GM23248 (cell line): ENCODE results near the gene NUP62CL. TPM values are rescaled to one million over a fixed set of nuclear protein-coding genes. Genes with fewer than 3 reads are reported as not detected.

Experiments
- DNase-seq: peaks from one replicate; pipeline ENCODE4 v3.0.0-alpha.2; 2015
- H2AFZ ChIP-seq: fragments of 200-600 bp; sonication (generic); 2 replicates; pipeline ENCODE4 v1.6.1; 2016; ENCODE audit warnings: antibody characterized with exemption
- H3F3A ChIP-seq: fragments of 200-600 bp; sonication (generic); 2 replicates; pipeline ENCODE4 v1.6.1; 2016; ENCODE audit warnings: mild to moderate bottlenecking, antibody characterized with exemption, mixed run types; ENCODE audit not compliant: insufficient read depth
- H3K27ac ChIP-seq: fragments of 200-600 bp; sonication (generic); 2 replicates; pipeline ENCODE4 v1.5.1; 2016; ENCODE audit warnings: mild to moderate bottlenecking
- H3K27me3 ChIP-seq: fragments of 200-600 bp; sonication (generic); replicated peaks from 2 replicates; pipeline ENCODE4 v1.6.1; 2016; ENCODE audit warnings: mild to moderate bottlenecking; ENCODE audit not compliant: insufficient read depth
- H3K36me3 ChIP-seq: fragments of 200-600 bp; sonication (generic); 2 replicates; pipeline ENCODE4 v1.6.1; 2016; ENCODE audit warnings: low read depth, mild to moderate bottlenecking
- H3K4me1 ChIP-seq: fragments of 200-600 bp; sonication (generic); 2 replicates; pipeline ENCODE4 v1.6.1; 2016; ENCODE audit warnings: mild to moderate bottlenecking; ENCODE audit not compliant: insufficient read depth
- H3K4me2 ChIP-seq: fragments of 200-600 bp; sonication (generic); one replicate; pipeline ENCODE4 v1.6.1; 2016; ENCODE audit warnings: mild to moderate bottlenecking; ENCODE audit not compliant: unreplicated experiment
- H3K4me3 ChIP-seq: fragments of 200-600 bp; sonication (generic); 2 replicates; pipeline ENCODE4 v1.5.1; 2016; ENCODE audit warnings: mild to moderate bottlenecking
- H3K79me2 ChIP-seq: fragments of 200-600 bp; sonication (generic); 2 replicates; pipeline ENCODE4 v1.6.1; 2016; ENCODE audit warnings: mild to moderate bottlenecking; ENCODE audit not compliant: insufficient read depth
- H3K9ac ChIP-seq: fragments of 200-600 bp; sonication (generic); 2 replicates; pipeline ENCODE4 v1.6.1; 2016; ENCODE audit warnings: mild to moderate bottlenecking
- H3K9me2 ChIP-seq: fragments of 200-600 bp; sonication (generic); 2 replicates; pipeline ENCODE4 v1.6.1; 2016; ENCODE audit warnings: mixed run types, mild to moderate bottlenecking, moderate library complexity; ENCODE audit not compliant: insufficient read depth
- H3K9me3 ChIP-seq: fragments of 200-600 bp; sonication (generic); one replicate; pipeline ENCODE4 v1.6.1; 2017; ENCODE audit warnings: low read depth
- H4K20me1 ChIP-seq: fragments of 200-600 bp; sonication (generic); 2 replicates; pipeline ENCODE4 v1.6.0; 2016; ENCODE audit not compliant: insufficient read depth
- EZH2 ChIP-seq: fragments of 200-600 bp; sonication (generic); IDR thresholded peaks from 2 replicates; pipeline ENCODE4 v1.6.1; 2018; ENCODE audit warnings: antibody characterized with exemption, mild to moderate bottlenecking; ENCODE audit not compliant: insufficient read depth, poor library complexity, severe bottlenecking
- EZH2phosphoT487 ChIP-seq: fragments of 200-600 bp; sonication (generic); IDR thresholded peaks from 2 replicates; pipeline ENCODE4 v1.6.1; 2018; ENCODE audit warnings: antibody characterized with exemption, moderate library complexity, mild to moderate bottlenecking, low read depth; ENCODE audit not compliant: insufficient read depth
- WGBS, 2 experiments: methylation state at CpG; one replicate each; pipeline ENCODE4 v1.1.6; 2015 to 2017; ENCODE audit warnings: low lambda C conversion rate in 2 of 2, low coverage in 1 of 2; ENCODE audit errors: missing lambda C conversion rate in 2 of 2; 5-methylcytosine and 5-hydroxymethylcytosine counted together
- in situ Hi-C: fragments of 300-500 bp; cut with MboI; formaldehyde crosslinking; loops from 2 replicates; pipeline ENCODE4 v1.15.0; 2020
- polyA plus RNA-seq: library from polyadenylated mRNA; unstranded; fragments of >200 nt; fragmentation: Nextera tagmentation; extraction: Ambion mirVana; gene quantifications from 2 replicates; pipeline ENCODE4 v1.2.1, GENCODE V29; 2016
- small RNA-seq: library from RNA; depleted of rRNA; stranded (forward); fragments of <200 nt; gene quantifications from one replicate; pipeline ENCODE3, GENCODE V24; 2014; ENCODE audit warnings: low read depth, low replicate concordance
- total RNA-seq: library from RNA; depleted of rRNA; stranded (reverse); fragments of >200 nt; shearing (Covaris generic); gene quantifications from 2 replicates; pipeline ENCODE4 v1.2.3, GENCODE V29; 2014; rRNA removed

The NUP62CL gene
- total and polyA plus RNA-seq, 2 experiments from 2014 or later, result not detected

- in situ Hi-C loops, result no loop called here
- H3K27ac ChIP-seq, result no peak overlapping the region; the same call in 1 of the 2 replicates
- H3K9me3 ChIP-seq, result no peaks in the 10 kb centered on the region
Observed at GRCh38 chrX:107117993-107118321, 88.3 kb downstream of the NUP62CL start.

DNA sequence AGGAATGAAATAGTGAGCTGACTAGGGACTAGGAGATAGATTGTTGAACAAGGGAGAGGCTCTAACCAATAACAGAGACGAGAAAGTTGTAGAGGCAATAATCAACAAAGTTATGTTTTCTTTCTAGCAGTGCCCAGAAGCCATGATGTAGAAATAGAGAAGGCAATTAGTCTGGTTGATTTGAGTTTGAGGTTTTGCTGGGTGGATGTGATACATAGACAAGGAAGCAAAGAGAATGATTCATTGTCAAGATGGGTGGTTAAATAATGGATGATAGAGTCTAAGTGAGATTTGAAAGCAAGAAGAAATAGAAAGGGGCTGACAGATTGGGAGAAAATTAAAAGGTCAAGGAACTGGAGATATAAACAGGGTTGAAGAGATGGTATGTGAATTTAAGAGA is 98.8 kb downstream of the NUP62CL start:
- Histone ChIP-seq H3K36me3 (no peaks in the 10 kb centered on the region), H3K4me3 (no peak overlapping the region), H2AFZ (no peak overlapping the region), H3K27me3 (no peaks in the 10 kb centered on the region), H3K79me2 (no peaks in the 10 kb centered on the region), H4K20me1 (no peaks in the 10 kb centered on the region), H3K27ac (no peak overlapping the region), H3K9ac (no peak overlapping the region), H3K9me2 (no peaks in the 10 kb centered on the region), H3K4me1 (no peaks in the 10 kb centered on the region), H3K9me3 (no peaks in the 10 kb centered on the region), H3K4me2 (no peak overlapping the region), H3F3A (no peaks in the 10 kb centered on the region)
- TF ChIP-seq EZH2phosphoT487 (no peak), EZH2 (no peak)
- WGBS, 2 experiments, result 100% methylated on average over 1 of the region's 1 CpG
- in situ Hi-C loops, result no loop called here
- no peak for DNase-seq

More at GRCh38 chrX:107117993-107118321, 88.3 kb downstream of the NUP62CL start:
- 0 to 1% methylated on average over 5 to 8 of the region's 8 CpGs for WGBS, 2 experiments
- Histone ChIP-seq H3K79me2 (peaks cover 19% of the 10 kb centered on the region), H4K20me1 (no peaks in the 10 kb centered on the region), H3K36me3 (peaks cover 16% of the 10 kb centered on the region; the same call in 1 of the 2 replicates), H3K4me3 (peak overlapping the region; percentile 97), H3K9ac (peak overlapping the region; percentile 94), H2AFZ (peak overlapping the region; percentile 97), H3K4me2 (peak overlapping the region; percentile 77), H3K9me2 (no peaks in the 10 kb centered on the region), H3K27me3 (no peaks in the 10 kb centered on the region), H3F3A (no peaks in the 10 kb centered on the region), H3K4me1 (peaks cover 11% of the 10 kb centered on the region)
- no peak for TF ChIP-seq EZH2
- no peak for DNase-seq

GRCh38 chrX:107102980-107103379 is 103.3 kb downstream of the NUP62CL start:
- Histone ChIP-seq H3K9me3 (no peaks in the 10 kb centered on the region), H3K79me2 (no peaks in the 10 kb centered on the region), H3K9ac (no peak overlapping the region), H3K36me3 (no peaks in the 10 kb centered on the region), H3K27me3 (no peaks in the 10 kb centered on the region), H3K4me1 (no peaks in the 10 kb centered on the region), H2AFZ (no peak overlapping the region), H3K9me2 (no peaks in the 10 kb centered on the region), H3K4me2 (no peak overlapping the region), H3K4me3 (no peak overlapping the region), H4K20me1 (no peaks in the 10 kb centered on the region), H3K27ac (no peak overlapping the region), H3F3A (no peaks in the 10 kb centered on the region)
- no peak for TF ChIP-seq EZH2phosphoT487
- no peak for TF ChIP-seq EZH2
- DNase-seq, result peak; percentile 14
- in situ Hi-C loops, result no loop called here
- 10 to 11% methylated on average over 1 of the region's 1 CpG for WGBS, 2 experiments

- Histone ChIP-seq H3K36me3 (no peaks in the 10 kb centered on the region), H3K9me2 (no peaks in the 10 kb centered on the region), H3K4me3 (no peak overlapping the region), H3F3A (no peaks in the 10 kb centered on the region), H3K79me2 (no peaks in the 10 kb centered on the region), H3K4me2 (no peak overlapping the region), H3K4me1 (no peaks in the 10 kb centered on the region), H3K9ac (no peak overlapping the region), H3K9me3 (no peaks in the 10 kb centered on the region), H2AFZ (no peak overlapping the region), H3K27ac (no peak overlapping the region), H3K27me3 (no peaks in the 10 kb centered on the region), H4K20me1 (no peaks in the 10 kb centered on the region)
- no peak for DNase-seq
- 98 to 100% methylated on average over 5 to 6 of the region's 6 CpGs for WGBS, 2 experiments
- TF ChIP-seq EZH2phosphoT487 (no peak), EZH2 (no peak)
- in situ Hi-C loops, result no loop called here
Observed at GRCh38 chrX:107076158-107076557, 130.1 kb downstream of the NUP62CL start.

Small RNA genes within 50 kb of the gene (small RNA-seq; reads per million reads assigned to genes)
- gene RF00019, result not detected

Other genes with a start within 250 kb of the NUP62CL start
- 23.7 and 24.8 TPM in 2 replicates for gene MORC4, start 206.2 kb downstream of the NUP62CL start, total RNA-seq
- 12.3 and 13.4 TPM in 2 replicates for gene MORC4, start 206.2 kb downstream of the NUP62CL start, polyA plus RNA-seq
- 4.9 and 23.3 TPM in 2 replicates for gene RBM41, start 87.6 kb downstream of the NUP62CL start, total RNA-seq
- gene RBM41, start 87.6 kb downstream of the NUP62CL start, polyA plus RNA-seq, result 12.2 and 12.7 TPM in 2 replicates
- not detected in 2 replicates for gene DNAAF6, start 178 bp upstream of the NUP62CL start, total RNA-seq
- not detected in 2 replicates for gene DNAAF6, start 178 bp upstream of the NUP62CL start, polyA plus RNA-seq
- not detected in 2 replicates for gene FRMPD3, start 243.2 kb upstream of the NUP62CL start, total RNA-seq
- 0.03 TPM in 1 of 2 replicates, not detected in the other for gene FRMPD3, start 243.2 kb upstream of the NUP62CL start, polyA plus RNA-seq